Calu3 (cell line): Measurements from ENCODE around the gene PPP2R1B. TPM values are rescaled to one million over a fixed set of nuclear protein-coding genes. Genes with fewer than 3 reads are reported as not detected.

Experiments used
- BruUV-seq: library from RNA; stranded (reverse); fragments of 400-500 nt; replicated peaks from 2 replicates; lab custom pipeline; 2021; lab: Mats Ljungman, UMichigan
- CTCF ChIA-PET: fragments of 300-600 bp; sonication (Branson Sonifier 250); formaldehyde crosslinking; loops from one replicate; lab custom pipeline; 2022; ENCODE audit warnings: antibody characterized with exemption; lab: Charles Lee
- DNase-seq: peaks from one replicate; pipeline ENCODE4 v3.0.0; 2022
- H3K27ac Mint-ChIP-seq: one replicate; pipeline ENCODE4 v1.8.0; 2022; ENCODE audit warnings: mixed read lengths; ENCODE audit not compliant: unreplicated experiment
- H3K27me3 Mint-ChIP-seq: one replicate; pipeline ENCODE4 v1.8.0; 2022; ENCODE audit warnings: mixed read lengths; ENCODE audit not compliant: unreplicated experiment
- H3K36me3 Mint-ChIP-seq: one replicate; pipeline ENCODE4 v1.8.0; 2022; ENCODE audit warnings: mild to moderate bottlenecking, moderate library complexity, mixed read lengths; ENCODE audit not compliant: insufficient read depth, unreplicated experiment
- H3K4me1 Mint-ChIP-seq: one replicate; pipeline ENCODE4 v1.8.0; 2022; ENCODE audit warnings: mild to moderate bottlenecking, low read depth, mixed read lengths; ENCODE audit not compliant: unreplicated experiment
- H3K4me3 Mint-ChIP-seq: one replicate; pipeline ENCODE4 v1.8.0; 2022; ENCODE audit warnings: mild to moderate bottlenecking, low read depth, moderate library complexity, mixed read lengths; ENCODE audit not compliant: unreplicated experiment
- H3K9me3 Mint-ChIP-seq: one replicate; pipeline ENCODE4 v1.8.0; 2022; ENCODE audit warnings: low read depth, mixed read lengths; ENCODE audit not compliant: unreplicated experiment
- intact Hi-C: fragments of 100-400 bp; cut with micrococcal nuclease; formaldehyde crosslinking; loops from one replicate; pipeline ENCODE4 v1.10.0; 2022; ENCODE audit not compliant: unreplicated experiment
- total RNA-seq: library from RNA; stranded (reverse); gene quantifications from 2 replicates; pipeline ENCODE4 v1.2.3, GENCODE V29; 2022
- TF ChIP-seq, protein P1 (sequence below): fragments of 200-600 bp; IDR thresholded peaks from one replicate; pipeline ENCODE4 v1.8.0; 2022; ENCODE audit warnings: antibody characterized with exemption; ENCODE audit not compliant: unreplicated experiment

PPP2R1B gene
- total RNA-seq, 1 experiment from 2014 or later = 24.0 TPM

- H3K27ac Mint-ChIP-seq = no peak overlapping the region
- H3K4me3 Mint-ChIP-seq = no peak overlapping the region
- H3K9me3 Mint-ChIP-seq = no peaks in the 10 kb centered on the region
- no TSS peak for BruUV-seq
- H3K27me3 Mint-ChIP-seq = no peaks in the 10 kb centered on the region
- H3K4me1 Mint-ChIP-seq = peaks cover under 1% of the 10 kb centered on the region
- intact Hi-C loops = no loop called here
- TF ChIP-seq, protein P1, sequence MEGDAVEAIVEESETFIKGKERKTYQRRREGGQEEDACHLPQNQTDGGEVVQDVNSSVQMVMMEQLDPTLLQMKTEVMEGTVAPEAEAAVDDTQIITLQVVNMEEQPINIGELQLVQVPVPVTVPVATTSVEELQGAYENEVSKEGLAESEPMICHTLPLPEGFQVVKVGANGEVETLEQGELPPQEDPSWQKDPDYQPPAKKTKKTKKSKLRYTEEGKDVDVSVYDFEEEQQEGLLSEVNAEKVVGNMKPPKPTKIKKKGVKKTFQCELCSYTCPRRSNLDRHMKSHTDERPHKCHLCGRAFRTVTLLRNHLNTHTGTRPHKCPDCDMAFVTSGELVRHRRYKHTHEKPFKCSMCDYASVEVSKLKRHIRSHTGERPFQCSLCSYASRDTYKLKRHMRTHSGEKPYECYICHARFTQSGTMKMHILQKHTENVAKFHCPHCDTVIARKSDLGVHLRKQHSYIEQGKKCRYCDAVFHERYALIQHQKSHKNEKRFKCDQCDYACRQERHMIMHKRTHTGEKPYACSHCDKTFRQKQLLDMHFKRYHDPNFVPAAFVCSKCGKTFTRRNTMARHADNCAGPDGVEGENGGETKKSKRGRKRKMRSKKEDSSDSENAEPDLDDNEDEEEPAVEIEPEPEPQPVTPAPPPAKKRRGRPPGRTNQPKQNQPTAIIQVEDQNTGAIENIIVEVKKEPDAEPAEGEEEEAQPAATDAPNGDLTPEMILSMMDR = no peak
- DNase-seq = no peak
- H3K36me3 Mint-ChIP-seq = no peaks in the 10 kb centered on the region
- CTCF ChIA-PET = interaction anchor here (0.6 kb wide), 1 partner anchor 9 kb away, joined by 6 read pairs; no protein-coding TSS in a partner anchor
Observed at GRCh38 chr11:111812211-111812610, 46.0 kb upstream of the PPP2R1B start.

DNA sequence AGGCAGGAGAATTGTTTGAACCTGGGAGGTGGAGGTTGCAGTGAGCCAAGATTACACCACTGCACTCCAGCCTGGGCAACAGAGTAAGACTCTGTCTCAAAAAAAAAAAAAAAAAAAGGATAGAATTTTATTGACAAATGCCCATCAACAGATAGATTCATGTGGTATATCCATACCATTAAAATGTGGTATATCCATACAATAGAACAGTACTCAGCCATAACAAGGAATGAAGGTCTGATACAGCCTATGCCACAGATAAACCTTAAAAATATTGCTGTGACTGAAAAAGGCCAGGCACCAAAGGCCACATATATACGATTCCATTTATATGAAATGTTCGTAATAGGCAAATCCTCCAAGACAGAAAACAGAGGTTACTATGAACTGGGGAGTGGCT is 45.3 kb upstream of the PPP2R1B start:
- Mint-ChIP-seq H3K27me3 (no peaks in the 10 kb centered on the region), H3K36me3 (no peaks in the 10 kb centered on the region), H3K4me1 (peaks cover 9% of the 10 kb centered on the region), H3K4me3 (no peak overlapping the region), H3K27ac (no peak overlapping the region), H3K9me3 (no peaks in the 10 kb centered on the region)
- DNase-seq = no peak
- intact Hi-C loops = no loop called here
- BruUV-seq = no TSS peak
- TF ChIP-seq, protein P1 = no peak
- CTCF ChIA-PET = no interaction called here

- CTCF ChIA-PET = no interaction called here
- no peaks in the 10 kb centered on the region for H3K27me3 Mint-ChIP-seq
- intact Hi-C loops = no loop called here
- no peak overlapping the region for H3K27ac Mint-ChIP-seq
- peaks cover 11% of the 10 kb centered on the region for H3K4me1 Mint-ChIP-seq
- no peak overlapping the region for H3K4me3 Mint-ChIP-seq
- no peaks in the 10 kb centered on the region for H3K36me3 Mint-ChIP-seq
- no peak for DNase-seq
- TF ChIP-seq, protein P1 = no peak
- no TSS peak for BruUV-seq
- no peaks in the 10 kb centered on the region for H3K9me3 Mint-ChIP-seq
Observed at GRCh38 chr11:111808834-111809233, 42.6 kb upstream of the PPP2R1B start.

DNA sequence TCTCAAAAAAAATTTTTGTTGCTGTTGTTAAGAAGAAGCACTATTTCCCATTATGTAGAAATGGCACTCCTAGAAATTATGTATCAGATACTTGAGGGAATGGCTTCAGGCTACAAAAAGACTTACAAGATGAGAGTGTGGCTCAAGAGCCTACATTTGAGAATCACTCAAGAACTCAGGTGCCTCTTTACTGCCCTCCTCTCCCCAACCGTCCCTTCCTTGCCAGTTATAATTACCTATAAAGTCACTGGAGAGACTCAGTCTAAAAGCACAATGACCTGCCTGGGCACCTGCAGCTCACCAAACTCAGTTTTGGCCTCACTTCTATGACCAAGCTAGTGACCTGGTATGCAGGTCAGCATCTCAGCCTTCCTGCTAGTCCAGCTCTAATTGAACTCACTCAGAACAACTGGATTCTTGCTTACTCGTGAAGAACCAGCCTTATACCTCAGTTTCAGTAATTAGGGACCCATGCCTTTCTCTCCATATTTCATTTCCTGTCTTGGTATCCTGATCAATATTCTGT is 41.9 kb upstream of the PPP2R1B start:
- no peaks in the 10 kb centered on the region for H3K27me3 Mint-ChIP-seq
- peaks cover 11% of the 10 kb centered on the region for H3K4me1 Mint-ChIP-seq
- TF ChIP-seq, protein P1 = no peak
- H3K4me3 Mint-ChIP-seq = no peak overlapping the region
- intact Hi-C loops = no loop called here
- no peak for DNase-seq
- H3K9me3 Mint-ChIP-seq = no peaks in the 10 kb centered on the region
- H3K27ac Mint-ChIP-seq = no peak overlapping the region
- H3K36me3 Mint-ChIP-seq = no peaks in the 10 kb centered on the region
- CTCF ChIA-PET = no interaction called here
- BruUV-seq = no TSS peak
